Ureter (tissue), 1 donor: ENCODE data around the gene RGS7. TPM values are rescaled to one million over a fixed set of nuclear protein-coding genes. Genes with fewer than 3 reads are reported as not detected.

Source experiments
- total RNA-seq: library from RNA; stranded (reverse); gene quantifications from one replicate; pipeline ENCODE4 v1.2.4, GENCODE V29; 2023
- donor health status: DM: yes; HTN: yes; CAD: no.

The RGS7 gene
- total RNA-seq, 1 donor from 2014 or later, result 0.60 TPM

Other genes with a start within 250 kb of the RGS7 start
- gene FH, start 162.6 kb upstream of the RGS7 start, total RNA-seq, result 54.0 TPM
- gene KMO, start 175.2 kb upstream of the RGS7 start, total RNA-seq, result 0.18 TPM